LoVo (cell line): ENCODE results near the gene APOC4.
"Not testable (repeated sequence)": the region's sequence is repeated elsewhere in the genome, so short reads cannot be mapped to it uniquely, and the experiment has no call there.

Source experiments
- DNase-seq: peaks from one replicate; pipeline ENCODE4 v3.0.0-alpha.2; 2016; ENCODE audit warnings: low spot score

Gene APOC4

DNA sequence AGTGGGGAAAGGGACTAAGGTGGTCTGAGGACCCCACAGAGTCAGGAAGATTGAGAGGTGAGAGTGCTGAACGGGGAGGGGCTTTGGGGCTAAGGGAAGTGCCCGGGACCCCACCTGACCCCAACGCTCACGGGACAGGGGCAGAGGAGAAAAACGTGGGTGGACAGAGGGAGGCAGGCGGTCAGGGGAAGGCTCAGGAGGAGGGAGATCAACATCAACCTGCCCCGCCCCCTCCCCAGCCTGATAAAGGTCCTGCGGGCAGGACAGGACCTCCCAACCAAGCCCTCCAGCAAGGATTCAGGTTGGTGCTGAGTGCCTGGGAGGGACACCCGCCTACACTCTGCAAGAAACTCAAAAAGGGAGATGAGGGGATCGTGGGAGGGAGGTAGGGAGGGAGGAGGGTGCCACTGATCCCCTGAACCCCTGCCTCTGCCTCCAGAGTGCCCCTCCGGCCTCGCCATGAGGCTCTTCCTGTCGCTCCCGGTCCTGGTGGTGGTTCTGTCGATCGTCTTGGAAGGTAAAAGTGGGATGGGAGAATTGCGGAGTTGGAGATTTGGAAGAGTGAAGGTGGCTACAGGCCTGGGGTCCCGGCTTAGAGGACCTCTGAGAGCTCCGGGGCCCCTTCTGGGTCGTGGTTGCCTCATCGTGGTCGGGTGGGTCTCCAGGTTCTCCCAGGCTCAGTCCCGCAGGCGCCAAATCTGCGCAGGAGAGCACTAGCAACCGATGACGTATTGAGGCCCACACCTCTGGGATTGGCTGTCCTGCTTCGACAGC is 27.4 kb upstream of the APOC4 start, which contains the start of gene APOC1:
Gene APOC1, plus strand, starts transcription at position 176 of the 774 bp plus-strand sequence. Its CDS starts 284 bp downstream, at position 460.
- DNase-seq, result peak; percentile 82

DNA sequence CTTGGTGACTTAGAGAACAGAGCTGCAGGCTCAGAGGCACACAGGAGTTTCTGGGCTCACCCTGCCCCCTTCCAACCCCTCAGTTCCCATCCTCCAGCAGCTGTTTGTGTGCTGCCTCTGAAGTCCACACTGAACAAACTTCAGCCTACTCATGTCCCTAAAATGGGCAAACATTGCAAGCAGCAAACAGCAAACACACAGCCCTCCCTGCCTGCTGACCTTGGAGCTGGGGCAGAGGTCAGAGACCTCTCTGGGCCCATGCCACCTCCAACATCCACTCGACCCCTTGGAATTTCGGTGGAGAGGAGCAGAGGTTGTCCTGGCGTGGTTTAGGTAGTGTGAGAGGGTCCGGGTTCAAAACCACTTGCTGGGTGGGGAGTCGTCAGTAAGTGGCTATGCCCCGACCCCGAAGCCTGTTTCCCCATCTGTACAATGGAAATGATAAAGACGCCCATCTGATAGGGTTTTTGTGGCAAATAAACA is 17.8 kb upstream of the APOC4 start:
- no peak for DNase-seq

DNA sequence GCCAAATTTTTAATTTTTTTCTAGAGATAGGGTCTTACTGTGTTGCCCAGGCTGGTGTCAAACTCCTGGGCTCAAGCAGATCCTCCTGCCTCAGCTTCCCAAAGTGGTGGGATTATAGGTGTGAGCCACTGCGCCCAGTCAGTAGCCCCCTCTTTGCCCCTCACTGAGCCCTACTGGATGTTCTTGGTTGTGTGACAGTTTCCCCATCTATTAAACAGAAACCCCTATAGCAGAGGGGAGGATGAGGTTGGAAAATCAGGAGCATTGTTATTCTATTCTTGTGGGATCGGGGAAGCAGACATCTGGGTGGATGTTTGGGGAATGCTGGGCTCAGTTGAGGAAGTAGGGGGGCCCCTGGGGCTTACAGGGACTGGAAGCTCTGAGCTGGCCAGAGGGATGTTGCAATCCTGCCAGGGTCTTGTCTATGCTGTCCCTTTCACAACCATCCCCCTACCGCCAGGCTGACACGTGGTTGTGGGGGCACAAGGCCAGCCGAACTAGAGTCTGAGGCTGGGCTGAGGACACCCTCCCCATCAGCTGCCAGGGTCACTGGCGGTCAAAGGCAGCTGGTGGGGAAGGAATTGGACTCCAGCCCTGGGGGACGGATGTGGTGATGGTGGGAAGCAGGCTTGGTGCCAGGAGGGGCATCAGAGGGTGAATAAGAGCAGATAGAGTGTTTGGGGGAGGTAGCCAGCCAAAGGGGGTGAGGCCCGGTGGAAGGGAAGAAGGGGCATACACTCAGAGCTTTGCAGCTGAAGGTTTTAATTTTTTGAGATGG is 16.7 kb upstream of the APOC4 start:
- no peak for DNase-seq

DNA sequence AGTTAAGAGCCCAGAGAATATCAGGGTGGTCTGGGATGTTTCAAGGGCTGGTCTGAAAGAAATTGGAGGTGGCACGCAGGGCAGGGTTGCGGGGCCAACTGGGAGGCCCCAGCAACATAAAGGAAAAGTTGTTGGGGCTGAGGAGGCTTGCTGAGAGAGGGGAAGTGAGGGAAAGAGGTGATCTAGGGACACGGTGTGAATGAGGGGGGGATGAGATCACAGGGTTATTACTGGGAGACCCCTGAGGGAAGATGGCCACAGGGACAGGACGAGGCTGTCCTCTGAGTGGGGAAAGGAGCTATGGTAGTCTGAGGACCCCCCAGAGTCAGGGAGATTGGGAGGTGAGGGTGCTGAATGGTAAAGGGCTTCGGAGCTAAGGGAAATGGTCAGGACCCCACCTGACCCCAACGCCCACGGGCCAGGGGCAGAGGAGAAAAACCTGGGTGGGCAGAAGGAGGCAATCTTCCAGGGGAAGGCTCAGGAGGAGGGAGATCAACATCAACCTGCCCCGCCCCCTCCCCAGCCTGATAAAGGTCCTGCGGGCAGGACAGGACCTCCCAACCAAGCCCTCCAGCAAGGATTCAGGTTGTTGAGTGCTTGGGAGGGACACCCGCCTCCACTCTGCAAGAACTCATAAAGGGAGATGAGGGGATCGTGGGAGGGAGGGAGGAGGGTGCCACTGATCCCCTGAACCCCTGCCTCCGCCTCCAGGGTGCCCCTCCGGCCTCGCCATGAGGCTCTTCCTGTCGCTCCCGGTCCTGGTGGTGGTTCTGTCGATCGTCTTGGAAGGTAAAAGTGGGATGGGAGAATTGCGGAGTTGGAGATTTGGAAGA is 15.6 kb upstream of the APOC4 start:
- not testable (repeated sequence) for DNase-seq

DNA sequence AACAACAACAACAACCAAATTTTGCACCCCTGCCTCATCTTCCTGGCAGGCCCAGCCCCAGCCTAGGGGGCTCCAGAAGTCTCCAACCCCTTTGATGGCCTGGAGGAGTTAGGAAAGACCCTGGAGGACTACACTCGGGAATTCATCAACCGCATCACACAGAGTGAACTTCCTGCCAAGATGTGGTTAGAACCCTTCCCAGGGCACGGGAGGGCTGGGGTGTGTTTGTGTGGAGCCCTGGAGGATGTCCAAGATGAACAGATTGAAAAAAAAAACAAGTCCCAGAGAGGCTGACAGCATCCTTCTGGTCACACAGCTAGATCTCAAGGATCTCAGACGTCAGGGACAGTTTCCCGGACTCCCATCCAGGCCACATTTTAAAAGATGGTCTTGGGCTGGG is 14.3 kb upstream of the APOC4 start:
- DNase-seq, result no peak

DNA sequence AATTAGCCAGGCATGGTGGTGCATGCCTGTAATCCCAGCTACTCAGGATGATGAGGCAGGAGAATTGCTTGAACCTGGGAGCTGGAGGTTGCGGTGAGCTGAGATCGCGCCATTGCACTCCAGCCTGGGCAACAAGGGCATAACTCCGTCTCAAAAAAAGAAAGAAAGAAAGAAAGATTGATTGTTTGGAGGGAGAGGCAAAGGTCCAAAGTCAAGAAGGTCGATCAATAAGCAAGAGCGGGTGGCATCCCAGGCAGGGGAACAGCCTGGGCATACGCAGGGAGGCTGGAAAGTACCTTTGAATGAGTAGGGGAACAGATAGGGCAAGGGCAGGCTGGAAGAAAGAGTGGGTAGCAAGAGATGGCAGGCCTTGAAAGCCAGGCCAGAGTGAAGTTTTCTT is 11.9 kb upstream of the APOC4 start:
- no peak for DNase-seq

DNA sequence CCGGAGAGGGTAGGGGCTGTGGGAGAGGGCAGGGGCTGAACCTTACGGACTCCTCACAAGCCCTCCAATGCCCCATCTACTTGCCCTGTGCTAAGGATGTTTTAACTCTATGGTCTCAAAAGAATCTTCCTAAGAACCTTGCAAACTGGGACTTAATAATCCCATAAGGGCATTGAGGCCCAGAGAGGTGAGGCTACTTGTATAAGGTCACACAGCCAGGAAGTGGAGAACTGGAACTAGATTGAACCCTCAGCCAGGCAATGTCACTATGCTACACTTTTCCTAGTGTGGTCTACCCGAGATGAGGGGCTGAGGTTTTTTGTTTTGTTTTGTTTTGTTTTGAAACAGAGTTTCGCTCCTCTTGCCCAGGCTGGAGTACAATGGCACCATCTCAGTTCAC is 10.5 kb upstream of the APOC4 start:
- DNase-seq, result no peak

DNA sequence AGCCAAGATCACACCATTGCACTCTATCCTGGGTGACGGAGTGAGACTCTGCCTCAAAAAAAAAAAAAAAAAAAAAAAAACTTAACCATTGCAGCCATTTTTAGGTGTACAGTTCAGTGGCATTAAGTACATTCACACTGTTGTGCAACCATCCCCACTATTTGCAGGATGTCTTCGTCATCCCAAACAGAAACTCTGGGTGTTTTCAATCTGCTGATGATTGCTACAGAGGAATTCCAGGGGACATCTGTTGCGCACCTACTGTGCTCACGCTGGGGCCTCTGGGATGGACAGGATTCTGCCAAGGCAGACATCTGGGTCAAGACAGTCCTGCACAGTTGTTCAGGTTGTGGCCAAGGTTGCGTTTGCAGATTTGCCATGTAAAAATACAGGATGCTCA is 2.4 kb upstream of the APOC4 start:
- no peak for DNase-seq

DNA sequence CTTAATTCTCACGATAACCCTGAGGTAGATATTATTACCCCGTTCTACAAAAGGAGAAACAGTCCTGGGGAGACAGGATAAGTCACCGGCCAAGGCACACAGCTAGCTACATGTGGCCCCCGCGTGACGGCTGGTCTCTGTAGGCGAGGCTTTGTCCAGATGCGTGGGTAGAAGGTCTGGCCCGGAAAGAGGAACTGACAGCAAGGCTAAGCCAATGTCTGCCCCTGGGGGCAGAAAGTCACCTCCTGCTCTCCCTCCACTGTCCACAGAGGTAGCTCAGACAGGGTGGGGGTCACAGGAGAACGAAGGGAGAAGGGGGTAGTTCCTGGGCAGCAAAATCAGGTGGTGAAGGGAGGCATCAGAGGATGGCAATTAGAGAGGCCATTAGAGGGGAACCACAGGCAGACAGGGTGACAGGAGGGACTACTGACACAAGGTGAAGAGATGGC is 1.8 kb downstream of the APOC4 start:
- no peak for DNase-seq

DNA sequence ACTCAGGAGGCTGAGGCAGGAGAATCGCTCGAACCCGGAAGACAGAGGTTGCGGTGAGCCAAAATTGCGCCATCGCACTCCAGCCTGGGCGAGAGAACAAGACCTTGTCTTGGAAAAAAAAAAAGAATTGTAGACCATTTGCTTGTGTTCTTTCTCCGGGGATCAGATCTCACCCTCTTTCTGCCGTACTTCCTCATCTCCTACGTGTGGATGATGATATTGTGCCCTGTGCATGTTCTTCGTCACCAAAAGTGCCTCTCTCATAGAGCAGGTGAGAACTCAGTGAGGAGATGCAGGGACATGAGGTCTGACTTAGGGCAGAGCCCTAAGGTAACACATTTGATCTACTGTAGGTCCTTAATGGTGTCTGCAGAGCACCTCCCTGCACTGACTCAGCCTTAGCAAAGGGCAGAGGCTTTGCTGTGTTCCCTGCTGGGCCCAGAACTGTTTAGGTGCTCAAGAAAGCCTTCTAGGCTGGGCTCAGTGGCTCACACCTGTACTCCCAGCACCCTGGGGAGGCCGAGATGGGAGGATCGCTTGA is 5.1 kb downstream of the APOC4 start:
- no peak for DNase-seq

DNA sequence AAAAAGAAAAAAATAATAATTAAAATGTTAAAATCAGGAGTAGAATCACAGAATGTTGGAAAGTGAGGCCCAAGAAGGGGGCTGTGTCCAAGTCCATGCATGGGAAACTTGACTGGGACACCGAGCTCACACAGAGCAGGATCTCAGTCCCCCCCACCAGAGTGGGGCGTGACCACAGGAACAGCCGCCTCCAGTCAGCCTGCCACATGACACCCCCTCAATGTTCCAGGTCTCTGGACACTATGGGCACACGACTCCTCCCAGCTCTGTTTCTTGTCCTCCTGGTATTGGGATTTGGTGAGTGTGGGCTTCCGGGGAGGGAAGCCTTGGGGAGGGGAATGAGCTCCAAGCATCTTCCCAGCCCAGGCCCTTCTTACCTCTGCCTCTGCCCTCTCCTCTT is 6.2 kb downstream of the APOC4 start:
- no peak for DNase-seq

DNA sequence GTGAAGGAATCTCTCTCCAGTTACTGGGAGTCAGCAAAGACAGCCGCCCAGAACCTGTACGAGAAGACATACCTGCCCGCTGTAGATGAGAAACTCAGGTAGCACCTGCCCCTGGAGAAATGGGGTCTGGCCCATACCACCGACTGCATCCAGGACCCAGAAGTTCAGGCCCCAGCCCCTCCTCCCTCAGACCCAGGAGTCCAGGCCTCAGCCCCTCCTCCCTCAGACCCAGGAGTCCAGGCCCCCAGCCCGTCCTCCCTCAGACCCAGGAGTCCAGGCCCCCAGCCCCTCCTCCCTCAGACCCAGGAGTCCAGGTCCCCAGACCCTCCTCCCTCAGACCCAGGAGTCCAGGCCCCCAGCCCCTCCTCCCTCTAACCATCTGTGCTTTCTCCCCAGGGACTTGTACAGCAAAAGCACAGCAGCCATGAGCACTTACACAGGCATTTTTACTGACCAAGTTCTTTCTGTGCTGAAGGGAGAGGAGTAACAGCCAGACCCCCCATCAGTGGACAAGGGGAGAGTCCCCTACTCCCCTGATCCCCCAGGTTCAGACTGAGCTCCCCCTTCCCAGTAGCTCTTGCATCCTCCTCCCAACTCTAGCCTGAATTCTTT is 6.8 kb downstream of the APOC4 start:
- DNase-seq, result no peak

DNA sequence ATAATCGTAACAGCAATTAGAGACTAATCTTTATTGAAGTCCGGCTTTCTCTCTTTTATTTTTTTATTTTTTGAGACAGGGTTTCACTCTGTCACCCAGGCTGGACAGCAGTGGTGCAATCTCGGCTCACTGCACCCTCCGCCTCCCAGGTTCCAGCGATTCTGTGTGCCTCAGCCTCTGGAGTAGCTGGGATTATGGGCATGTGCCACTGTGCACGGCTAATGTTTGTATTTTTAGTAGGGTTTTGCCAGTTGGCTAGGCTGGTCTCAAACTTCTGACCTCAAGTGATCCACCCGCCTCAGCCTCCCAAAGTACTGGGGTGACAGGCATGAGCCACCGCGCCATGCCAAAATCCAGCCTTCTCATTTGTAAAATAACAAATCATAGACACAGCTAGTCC is 7.5 kb downstream of the APOC4 start:
- no peak for DNase-seq

DNA sequence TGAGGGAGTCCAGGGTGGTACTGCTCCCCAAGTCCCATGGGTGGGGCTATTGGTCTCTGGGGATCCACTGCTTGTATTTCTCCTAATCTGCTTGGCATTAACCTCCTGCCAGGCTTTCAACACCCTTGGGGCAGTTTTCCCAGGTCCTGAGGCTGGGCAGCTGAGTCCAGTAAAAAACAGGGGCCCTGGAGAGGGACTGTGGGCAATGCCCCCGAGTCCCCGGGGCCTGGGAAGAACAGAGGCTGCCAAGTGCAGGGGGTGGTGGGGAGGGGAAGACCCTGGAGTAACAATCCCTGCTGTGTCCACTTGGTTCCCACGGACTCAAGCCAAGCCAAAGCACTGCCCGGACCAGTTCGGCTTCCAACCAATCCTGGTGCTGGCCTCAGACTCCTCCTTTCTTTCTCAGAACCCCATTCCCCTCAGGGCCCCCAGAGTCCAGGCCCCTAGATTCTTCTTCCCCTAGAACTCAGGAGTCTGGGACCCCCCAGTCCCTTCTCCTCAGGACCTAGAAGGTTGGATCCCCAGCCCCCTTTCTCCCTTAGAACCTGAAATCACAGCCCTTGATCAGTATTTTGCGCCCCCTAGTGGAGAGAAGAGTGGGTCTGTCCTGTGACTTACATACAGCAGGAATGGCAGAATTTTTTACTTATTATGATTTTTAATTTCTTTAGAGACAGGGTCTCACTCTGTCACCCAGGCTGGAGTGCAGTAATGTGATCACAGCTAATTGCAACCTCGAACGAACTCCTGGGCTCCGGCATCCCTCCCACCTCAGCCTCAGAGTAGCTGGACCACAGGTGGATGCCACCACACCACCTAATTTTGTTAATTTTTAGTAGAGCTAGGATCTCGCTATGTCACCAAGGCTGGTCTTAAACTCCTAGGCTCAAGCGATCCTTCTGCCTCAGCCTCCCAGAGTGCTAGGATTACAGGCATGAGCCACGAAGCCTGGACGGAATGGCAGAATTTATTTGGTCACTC is 9.4 kb downstream of the APOC4 start:
- peak; percentile 76 for DNase-seq

DNA sequence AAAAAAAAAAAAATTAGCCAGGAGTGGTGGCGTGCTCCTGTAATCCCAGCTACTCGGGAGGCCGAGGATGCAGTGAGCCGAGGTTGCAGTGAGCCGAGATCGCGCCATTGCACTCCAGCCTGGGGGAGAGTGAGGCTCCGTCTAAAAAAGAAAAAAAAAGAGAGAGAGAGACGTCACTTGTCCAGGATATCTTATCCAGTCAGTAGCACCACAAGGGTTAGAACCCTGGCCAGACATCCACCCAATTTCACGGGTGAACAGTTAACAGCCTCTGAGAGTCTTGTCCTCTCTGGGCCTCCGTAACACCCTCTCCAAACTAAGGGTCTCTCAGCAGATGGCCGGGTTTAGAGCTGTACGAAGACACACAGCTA is 12.2 kb downstream of the APOC4 start:
- DNase-seq, result no peak

DNA sequence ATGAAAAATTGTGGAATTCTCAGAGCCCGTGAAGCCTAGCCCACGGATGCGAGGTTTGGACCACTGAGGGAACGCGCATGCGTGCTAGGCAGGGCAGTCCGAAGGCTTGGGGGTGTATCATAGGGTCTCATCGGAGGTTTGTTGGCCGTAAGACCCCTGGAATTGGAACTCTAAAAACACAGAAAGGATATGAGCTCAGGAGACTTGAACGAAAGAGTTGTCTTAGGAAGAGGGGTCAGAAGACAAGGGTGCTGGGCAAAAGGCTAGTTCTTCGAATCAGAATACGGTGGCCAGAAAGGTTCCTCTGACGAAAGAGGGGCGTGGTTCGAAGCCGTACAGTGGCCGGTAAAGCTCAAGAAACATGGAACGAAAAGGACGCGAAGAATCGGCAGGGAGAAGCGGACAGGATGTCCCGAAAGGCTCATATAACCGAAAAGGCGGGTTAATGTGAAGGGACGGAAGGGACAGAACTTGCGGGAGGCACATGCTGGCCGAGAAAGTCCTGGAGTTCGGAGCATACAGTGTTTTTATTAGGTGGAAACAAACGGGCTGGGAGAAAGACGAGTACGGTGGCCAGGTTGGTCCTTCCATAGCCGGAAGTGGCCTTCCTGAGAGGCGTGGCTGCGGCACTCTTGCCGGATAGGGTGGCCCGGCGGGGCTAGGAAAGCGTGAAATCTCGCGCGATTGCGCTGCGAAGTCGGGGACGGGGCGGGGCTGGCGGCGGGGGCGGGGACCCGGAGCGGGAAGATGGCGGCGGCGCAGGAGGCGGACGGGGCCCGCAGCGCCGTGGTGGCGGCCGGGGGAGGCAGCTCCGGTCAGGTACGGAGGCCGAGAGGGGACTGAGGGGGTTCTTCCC is 12.8 kb downstream of the APOC4 start, which contains the start of gene CLPTM1:
Gene CLPTM1, plus strand, starts transcription at position 732 of the 856 bp plus-strand sequence. Its CDS starts 16 bp downstream, at position 748.
- DNase-seq, result peak; percentile 98

DNA sequence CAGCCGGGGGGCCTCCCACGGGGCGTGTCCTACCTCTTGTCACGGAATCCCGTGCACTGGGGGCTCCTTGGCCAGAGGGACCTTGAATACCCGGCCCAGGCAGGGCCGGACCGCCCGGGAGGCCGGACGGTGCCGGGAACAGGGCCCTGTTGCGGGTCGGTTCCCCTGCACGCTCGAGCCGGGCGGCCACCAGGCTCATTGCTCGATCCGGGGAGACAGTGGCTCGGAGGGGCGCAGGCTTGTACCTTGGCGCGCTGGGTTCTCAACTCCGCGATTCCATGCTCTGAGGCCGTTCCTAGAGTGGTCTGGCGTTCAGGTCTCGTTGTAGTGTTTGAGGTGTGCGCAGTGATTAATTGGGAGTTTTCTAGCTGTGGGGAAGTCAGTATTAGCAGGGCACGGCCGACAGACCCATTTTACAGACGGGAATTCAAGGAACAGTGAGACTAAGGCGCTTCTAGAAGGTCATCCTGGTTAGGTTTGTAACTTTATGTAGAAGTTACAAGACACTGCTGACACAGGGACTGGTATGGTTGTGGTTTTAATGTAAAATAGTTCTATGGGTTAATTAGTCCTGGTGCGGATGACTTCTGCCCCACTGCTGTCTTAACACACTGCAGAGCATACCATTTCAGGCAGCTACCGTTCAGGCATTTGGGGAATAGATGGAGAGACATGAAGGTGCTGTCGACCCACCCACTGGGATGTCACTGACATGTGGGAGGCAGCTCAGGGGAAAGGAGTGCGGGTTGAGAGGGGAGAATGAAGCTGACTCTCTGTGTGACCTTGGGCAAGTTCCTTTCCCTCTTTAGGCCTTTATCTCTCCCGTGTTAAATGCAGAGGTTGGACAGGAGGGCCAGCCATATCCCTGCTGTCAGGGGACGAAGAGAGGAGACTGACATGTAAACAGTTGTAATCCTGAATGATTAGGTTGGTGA is 13.7 kb downstream of the APOC4 start:
- no peak for DNase-seq

DNA sequence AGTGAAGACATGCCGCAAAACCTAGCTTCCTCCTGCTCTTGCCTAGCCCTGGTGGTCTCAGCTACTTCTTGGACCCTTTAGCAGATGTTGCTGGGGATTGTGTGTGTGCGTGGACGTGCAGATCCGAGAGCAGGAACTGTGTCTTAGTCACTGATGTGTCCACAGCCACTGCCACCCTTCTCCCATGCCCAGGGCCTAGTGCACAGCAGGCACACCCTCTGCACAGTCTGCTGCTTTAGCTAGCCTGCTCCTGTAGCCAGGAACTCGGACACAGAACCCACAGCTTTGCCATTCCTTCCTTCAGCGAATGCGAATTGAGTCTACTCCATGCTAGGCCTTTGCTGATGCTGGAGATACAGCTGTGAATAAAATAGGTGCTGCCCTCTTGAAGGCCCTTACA is 15.5 kb downstream of the APOC4 start:
- DNase-seq, result no peak
